ENCODE measurements around the gene CNKSR2.

Gene CNKSR2

DNA sequence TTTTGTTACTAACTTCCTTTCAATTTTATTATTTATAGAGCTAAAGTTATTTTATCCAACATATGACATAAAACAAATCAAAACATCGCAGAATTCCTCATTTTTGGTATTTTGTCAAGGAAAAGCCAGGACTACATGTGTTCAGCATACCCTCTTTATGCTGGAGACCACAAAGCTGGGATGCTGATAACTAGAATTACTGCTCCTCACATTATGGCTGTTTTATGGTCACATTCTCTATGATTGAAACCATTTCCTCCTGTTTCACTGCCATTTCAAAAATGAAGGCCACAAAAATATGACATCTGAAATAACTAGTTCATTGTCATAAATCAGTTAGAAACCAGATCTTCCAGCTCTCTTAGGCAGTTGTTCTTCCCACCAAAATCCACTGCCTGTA, 242.2 kb downstream of the CNKSR2 start:
- DNase-seq = no peak

DNA sequence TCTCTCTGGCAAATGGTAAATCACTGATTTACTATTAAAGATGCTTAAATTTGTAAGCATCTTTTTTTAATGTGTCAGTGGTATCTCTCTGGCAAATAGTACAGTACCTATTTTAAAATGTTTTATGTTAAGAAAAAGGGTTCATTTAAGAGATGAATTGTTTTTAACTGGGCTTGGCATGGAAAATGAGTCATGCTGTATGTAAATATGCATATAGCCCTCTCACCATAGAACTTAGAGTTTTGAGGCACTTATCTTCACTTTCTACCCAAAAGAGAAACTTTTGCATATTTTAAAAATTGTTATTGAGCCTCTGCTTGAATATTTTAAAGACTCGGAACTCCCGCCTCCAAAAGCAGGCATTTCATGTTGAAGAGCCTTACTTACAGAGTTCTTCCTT, 246.0 kb downstream of the CNKSR2 start:
- DNase-seq = no peak

GRCh38 chrX:21623778-21624501, 249.7 kb downstream of the CNKSR2 start:
- no peak for DNase-seq

DNA sequence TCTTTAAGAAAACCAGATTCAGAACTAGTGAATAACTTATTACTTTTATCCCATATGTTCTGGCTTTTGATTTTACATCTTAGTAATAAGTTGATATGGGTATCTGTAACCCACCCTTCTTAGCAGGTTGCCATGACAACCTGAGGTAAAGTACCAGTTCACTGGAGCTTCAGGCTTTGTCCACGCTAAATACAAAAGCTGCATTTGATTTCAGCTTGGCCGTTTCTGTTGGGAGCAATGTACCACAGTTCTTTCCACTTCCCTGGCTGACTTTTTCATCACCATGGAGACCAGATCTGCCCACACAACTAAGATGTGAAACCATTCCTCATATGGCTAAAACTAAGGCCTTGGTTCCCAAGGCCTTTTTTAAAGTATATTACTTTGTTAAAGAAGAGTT, 257.8 kb downstream of the CNKSR2 start:
- DNase-seq = no peak

DNA sequence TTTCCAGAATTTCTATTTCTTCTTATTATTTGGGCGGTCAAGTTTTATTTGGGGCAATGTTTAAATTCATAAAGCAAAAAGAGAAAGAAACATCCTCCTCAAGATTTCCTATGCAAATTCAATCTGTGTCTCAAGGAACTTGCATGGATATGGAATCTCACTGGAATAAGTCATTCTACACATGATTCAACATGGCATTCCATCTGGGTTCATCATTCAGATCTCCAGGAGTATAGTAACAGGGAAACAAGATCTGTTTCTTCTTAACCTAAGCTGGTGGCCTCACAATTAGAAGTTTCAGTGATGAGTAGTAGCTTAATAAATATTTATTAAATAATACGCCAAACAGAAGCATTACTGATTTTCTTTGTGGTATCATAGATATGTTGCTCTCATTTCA, 264.1 kb downstream of the CNKSR2 start:
- DNase-seq = no peak

- DNase-seq = no peak
These were observed 265.6 kb downstream of the CNKSR2 start for GRCh38 chrX:21639775-21640174.

- no peak for DNase-seq
These were observed 271.2 kb downstream of the CNKSR2 start for GRCh38 chrX:21645431-21645830.

DNA sequence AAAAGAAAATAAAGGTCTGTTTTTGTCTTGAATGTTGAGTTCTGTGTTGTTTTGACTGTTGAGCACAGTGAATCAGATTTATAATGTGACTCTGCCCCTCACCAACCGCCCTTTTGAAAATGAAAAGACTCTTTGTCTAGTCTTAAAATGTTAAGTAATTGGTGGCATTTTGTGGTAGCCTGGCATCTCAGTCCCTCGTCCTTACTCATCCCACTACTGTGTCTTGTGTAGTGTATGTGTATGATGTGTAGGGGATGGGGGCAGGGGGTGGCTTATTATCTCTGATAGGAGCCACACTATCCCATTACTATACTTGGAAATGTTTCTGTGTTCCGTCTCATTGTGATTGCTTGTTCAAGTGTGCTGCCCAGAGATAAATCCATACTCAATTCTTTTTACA, 271.7 kb downstream of the CNKSR2 start:
- DNase-seq = no peak

GRCh38 chrX:21655901-21656586, 281.8 kb downstream of the CNKSR2 start:
- DNase-seq = no peak

GRCh38 chrX:21656587-21657317, 282.5 kb downstream of the CNKSR2 start:
- DNase-seq = no peak

DNA sequence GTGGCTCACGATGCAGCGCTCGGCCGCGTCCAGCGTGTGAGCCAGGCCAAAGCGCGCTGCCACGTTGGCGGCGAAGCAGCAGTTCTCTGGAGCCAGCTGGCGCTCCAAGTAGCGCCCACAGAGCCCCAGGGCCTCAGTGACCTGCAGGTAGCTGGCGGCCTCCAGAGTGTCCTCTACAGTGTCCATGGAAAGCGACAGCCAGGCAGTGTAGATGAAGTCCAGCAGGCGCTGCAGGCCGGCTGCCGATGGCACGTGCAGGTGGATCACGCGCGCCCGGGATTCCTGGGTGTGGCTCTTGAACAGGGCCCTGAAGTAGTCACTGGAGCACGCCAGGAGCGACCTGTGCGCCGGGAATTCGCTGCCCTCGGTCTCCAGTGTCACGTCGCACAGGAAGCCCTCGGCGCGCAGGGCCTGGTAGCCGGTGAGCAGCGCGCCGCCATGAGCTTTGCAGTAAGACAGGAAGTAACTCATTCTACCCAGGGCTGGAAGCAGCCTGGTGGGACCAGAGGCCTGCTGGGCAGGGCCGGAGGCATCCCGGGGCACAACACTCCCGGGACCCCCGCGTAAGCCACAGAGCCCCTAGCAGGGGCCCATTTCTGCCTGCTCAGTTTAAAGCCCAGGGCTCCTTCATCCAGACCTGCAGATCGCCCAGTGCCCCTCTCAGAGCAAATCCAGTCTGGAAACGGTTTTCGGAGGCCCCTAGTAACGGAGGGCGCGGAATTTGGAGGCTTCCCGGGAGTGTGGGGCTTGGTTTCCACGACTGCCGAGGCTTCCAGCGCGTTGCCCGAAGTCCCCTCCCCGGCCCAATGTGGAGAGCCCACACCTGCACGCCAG, 283.3 kb downstream of the CNKSR2 start:
- DNase-seq = no peak

GRCh38 chrX:21658152-21658737, 284.0 kb downstream of the CNKSR2 start, which contains the start of gene KLHL34:
Gene KLHL34, minus strand, starts transcription at chrX:21658330. Its CDS starts 542 bp downstream, at chrX:21657788.
- no peak for DNase-seq

- DNase-seq = no peak
These were observed 284.5 kb downstream of the CNKSR2 start for GRCh38 chrX:21658746-21659145.

- DNase-seq = no peak
These were observed 285.1 kb downstream of the CNKSR2 start for GRCh38 chrX:21659320-21659719.

DNA sequence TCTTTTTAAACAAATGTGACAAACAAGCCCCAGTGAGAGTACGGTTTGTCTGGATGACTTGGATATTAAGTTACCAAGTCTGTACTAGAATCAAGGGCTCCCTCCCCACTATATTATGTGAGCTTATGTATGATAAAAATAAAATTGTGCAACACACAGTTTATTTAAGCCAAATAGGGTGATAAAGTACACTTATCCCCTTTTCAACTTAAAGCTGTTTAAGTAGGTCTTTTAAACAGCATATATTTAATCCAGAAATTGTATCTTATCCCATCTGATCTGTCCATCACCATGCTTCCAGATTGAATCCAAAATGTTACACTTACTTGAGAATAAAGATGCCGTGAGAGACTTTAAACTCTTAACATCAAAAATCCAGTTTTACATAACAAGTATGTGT, 285.9 kb downstream of the CNKSR2 start:
- no peak for DNase-seq

GRCh38 chrX:21661316-21661715, 287.1 kb downstream of the CNKSR2 start:
- DNase-seq = no peak

DNA sequence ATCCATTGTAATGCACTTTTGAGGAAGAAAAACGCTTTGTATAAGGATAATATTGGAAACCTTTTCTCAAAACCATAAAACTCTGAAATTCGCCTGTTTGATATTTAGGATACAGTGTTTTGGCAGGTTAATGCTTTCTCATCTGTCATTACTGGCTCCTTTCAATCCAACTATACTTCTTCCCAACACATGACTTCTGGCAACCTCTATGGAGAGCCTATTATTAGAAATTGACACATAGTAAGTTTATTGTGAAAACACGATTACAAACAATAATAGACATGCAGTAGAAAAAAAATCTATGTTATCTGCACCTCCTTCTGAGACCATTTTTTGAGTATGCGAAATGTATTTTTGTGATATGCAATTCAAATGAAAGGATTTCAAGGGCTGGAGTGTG, 288.5 kb downstream of the CNKSR2 start:
- DNase-seq = no peak

- no peak for DNase-seq
These were observed 292.0 kb downstream of the CNKSR2 start for GRCh38 chrX:21666252-21666651.

GRCh38 chrX:21666679-21667078, 292.5 kb downstream of the CNKSR2 start:
- DNase-seq = no peak

GRCh38 chrX:21674430-21675186, 300.4 kb downstream of the CNKSR2 start:
- DNase-seq = no peak

GRCh38 chrX:21675931-21676330, 301.7 kb downstream of the CNKSR2 start:
- DNase-seq = no peak

Measured in CD4-positive, alpha-beta T cell treated with Interleukin-12 subunit alpha and Interleukin-12 subunit beta, for 1 hour (primary cell).